Breast epithelium (tissue), 3 donors: ENCODE results near the gene SSBP4.
A peak's percentile ranks its signal among the peaks of the same experiment; 100 is the strongest.

ENCODE experiments used
- POLR2A ChIP-seq: fragments of 450-650 bp; IDR thresholded peaks from one replicate; pipeline ENCODE4 v1.6.1; 2016; ENCODE audit warnings: antibody characterized with exemption, mild to moderate bottlenecking, moderate library complexity
- POLR2AphosphoS5 ChIP-seq, 3 donors: sonication (generic); formaldehyde crosslinking; IDR thresholded peaks; one replicate each; pipeline ENCODE4 v1.6.1; 2017; ENCODE audit warnings: antibody characterized with exemption in 3 of 3
- TF ChIP-seq, protein P1 (sequence below), 3 donors: fragments of 450-650 bp; IDR thresholded peaks; one replicate each; pipeline ENCODE4 v1.5.1; 2016 to 2017; ENCODE audit warnings: antibody characterized with exemption in 3 of 3, mild to moderate bottlenecking in 3 of 3, moderate library complexity in 3 of 3

DNA sequence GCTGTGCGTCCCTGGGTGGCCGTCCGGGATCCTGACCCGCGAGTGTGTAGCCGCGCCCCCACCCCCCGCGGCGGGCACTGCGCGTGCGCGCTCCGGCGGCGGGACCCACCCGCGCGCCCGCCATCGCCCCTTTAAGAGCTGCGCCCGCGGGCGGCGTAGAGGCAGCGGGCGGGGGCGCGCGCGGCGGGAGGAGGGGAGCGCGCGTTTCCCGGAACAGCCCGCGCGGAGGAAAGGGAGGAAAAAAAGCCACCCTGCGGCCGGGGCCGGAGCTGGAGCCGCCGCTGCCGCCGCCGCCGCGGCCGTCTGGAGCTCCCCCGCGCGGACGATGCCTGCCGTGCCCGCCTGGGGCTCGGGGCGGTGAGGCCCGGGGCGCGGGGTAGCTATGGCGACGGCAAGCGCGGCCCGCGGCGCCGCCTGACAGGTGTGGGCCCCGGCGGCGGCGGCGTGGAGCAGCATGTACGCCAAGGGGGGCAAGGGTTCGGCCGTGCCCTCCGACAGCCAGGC is at the start of gene SSBP4:
- TF ChIP-seq, protein P1, sequence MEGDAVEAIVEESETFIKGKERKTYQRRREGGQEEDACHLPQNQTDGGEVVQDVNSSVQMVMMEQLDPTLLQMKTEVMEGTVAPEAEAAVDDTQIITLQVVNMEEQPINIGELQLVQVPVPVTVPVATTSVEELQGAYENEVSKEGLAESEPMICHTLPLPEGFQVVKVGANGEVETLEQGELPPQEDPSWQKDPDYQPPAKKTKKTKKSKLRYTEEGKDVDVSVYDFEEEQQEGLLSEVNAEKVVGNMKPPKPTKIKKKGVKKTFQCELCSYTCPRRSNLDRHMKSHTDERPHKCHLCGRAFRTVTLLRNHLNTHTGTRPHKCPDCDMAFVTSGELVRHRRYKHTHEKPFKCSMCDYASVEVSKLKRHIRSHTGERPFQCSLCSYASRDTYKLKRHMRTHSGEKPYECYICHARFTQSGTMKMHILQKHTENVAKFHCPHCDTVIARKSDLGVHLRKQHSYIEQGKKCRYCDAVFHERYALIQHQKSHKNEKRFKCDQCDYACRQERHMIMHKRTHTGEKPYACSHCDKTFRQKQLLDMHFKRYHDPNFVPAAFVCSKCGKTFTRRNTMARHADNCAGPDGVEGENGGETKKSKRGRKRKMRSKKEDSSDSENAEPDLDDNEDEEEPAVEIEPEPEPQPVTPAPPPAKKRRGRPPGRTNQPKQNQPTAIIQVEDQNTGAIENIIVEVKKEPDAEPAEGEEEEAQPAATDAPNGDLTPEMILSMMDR (IDR thresholded peaks at IDR 0.05): peak in 1 of 3 donors; percentile 70
- no peak for TF ChIP-seq POLR2AphosphoS5 (IDR thresholded peaks at IDR 0.05)
- no peak for TF ChIP-seq POLR2A
